Measurements from ENCODE around the gene ABTB1. TPM values are rescaled to one million over a fixed set of nuclear protein-coding genes. Genes with fewer than 3 reads are reported as not detected.
"Not testable (repeated sequence)": the region's sequence is repeated elsewhere in the genome, so short reads cannot be mapped to it uniquely, and the experiment has no call there.

ABTB1 gene
- total RNA-seq, 1 donor from 2014 or later: 31.7 TPM

GRCh38 chr3:127693336-127693843, 20.6 kb downstream of the ABTB1 start:
- no peak for DNase-seq (ENCODE audit: missing footprints)
- ATAC-seq: no peak
- intact Hi-C loops (cut with DNase I): no loop called here

- no peak for ATAC-seq
- intact Hi-C loops (cut with DNase I): no loop called here
- peak; percentile 85 for DNase-seq (ENCODE audit: missing footprints)
These were observed 21.9 kb downstream of the ABTB1 start for GRCh38 chr3:127694467-127695215.

DNA sequence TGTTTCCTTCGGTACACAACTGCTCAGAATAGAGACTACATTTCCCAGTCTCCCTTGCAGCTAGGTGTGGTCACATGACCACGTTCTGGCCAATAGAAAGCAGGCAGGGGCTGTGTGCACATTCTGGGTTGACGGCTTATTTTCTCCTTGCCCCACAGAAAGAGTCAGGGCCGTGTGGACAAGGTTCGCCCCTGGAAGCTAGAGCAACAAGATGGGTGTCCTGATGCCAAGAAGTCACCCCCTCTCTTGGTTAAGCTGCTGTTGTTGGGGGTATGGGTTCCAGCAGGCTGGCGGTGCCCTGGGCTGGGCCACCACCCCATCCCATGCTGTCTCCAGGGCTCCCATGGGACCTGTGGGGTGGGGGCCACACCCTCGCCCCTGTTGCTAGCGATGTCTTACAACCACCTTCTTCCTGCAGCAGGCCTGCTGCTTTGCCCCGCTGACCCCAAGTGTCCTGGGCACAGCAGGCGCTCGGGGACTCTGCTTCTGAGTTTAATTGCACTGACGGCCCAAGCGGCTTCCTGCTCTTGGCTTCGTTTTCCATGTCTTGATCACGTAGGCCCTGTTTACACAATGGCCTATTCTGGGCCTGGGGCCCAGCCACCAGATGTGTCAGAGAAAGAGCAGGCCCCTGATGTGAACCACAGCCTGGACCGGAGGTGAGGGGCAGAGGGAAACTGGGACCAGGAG, 24.9 kb downstream of the ABTB1 start:
- intact Hi-C loops (cut with DNase I): loop anchor here (2.0 kb wide), 2 partner anchors 49 to 119 kb away; no protein-coding TSS in a partner anchor
- DNase-seq (ENCODE audit: missing footprints): peak; percentile 94
- peak; percentile 68 for ATAC-seq

- intact Hi-C loops (cut with DNase I): no loop called here
- DNase-seq (ENCODE audit: missing footprints): no peak
- ATAC-seq: no peak
These were observed 25.5 kb downstream of the ABTB1 start for GRCh38 chr3:127698286-127698685.

GRCh38 chr3:127698691-127699415, 26.1 kb downstream of the ABTB1 start:
- no peak for ATAC-seq
- DNase-seq (ENCODE audit: missing footprints): no peak
- intact Hi-C loops (cut with DNase I): no loop called here

DNA sequence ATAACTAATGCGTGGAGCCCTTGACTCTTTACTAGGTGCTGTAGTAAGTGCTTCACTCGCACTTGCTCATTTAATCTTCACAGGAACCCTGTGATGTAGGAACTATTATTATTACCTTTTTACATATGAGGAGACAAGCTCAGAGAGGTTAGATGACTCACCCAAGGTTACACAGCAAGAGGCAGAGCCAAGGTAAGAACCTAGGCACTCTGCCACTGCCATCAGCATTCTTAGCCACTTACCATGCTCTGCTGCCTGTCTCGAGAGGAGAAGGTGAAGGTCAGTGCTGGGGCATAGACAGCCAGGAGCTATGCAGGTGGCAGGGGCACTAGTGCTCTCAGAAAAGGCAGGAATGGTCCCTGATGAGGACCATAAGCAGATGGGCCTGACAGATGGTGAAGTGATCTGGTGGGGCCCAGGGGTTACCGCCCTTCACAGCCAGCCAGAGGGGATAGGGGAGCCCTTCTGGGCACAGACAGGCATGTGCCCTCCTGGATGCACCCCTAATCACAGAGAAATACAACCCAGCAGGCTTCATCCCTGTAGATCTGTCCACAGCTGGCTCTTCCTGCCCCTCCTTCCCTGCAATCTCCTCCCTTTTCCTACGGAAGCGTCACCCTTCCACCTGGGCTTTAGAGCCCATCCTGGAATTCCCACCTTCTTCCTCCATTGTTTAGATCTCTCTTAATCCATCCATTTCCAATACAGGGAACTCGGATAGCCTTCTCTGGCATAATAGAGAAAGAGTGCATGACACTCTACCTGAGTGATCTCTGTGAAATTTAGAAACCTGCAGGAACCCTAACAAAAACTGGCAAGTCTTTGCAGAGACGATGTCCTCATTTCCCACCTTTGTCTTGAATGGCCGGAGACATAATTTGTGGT, 26.9 kb downstream of the ABTB1 start:
- DNase-seq (ENCODE audit: missing footprints) (no peak), ATAC-seq (no peak)
- intact Hi-C loops (cut with DNase I): no loop called here

GRCh38 chr3:127700406-127700805, 27.7 kb downstream of the ABTB1 start:
- ATAC-seq: no peak
- intact Hi-C loops (cut with DNase I): no loop called here
- no peak for DNase-seq (ENCODE audit: missing footprints)

DNA sequence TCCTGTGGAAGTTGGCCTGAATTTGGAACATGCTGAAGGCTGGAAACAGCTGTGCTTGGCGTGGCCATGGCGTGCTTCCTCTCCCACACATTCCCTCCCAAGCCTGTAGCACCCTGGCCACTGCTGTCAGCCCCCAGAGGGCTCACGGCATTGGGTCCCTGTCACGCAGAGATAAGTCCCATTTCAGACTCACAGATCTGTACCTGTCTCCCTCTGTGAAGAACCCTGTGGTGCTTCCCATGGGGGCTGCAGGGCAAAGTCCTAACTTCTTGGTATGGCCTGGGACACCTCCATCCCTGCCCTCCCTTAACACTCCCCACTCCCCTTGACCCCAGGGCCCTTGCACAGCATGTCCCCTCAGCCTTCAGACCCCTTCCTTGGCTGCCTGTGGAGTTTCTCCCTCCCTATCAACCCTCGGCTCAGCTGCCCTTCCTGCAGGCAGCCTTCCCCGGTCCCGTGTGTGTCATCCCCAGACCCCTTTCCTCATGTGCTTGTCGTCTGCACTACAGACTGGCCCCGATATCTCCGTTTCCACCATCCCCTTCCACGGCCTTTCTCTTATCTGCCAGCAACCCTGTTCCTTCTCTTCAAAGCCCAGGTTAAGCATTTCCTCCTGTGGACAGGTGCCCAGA, 28.6 kb downstream of the ABTB1 start:
- ATAC-seq: no peak
- intact Hi-C loops (cut with DNase I): no loop called here

DNA sequence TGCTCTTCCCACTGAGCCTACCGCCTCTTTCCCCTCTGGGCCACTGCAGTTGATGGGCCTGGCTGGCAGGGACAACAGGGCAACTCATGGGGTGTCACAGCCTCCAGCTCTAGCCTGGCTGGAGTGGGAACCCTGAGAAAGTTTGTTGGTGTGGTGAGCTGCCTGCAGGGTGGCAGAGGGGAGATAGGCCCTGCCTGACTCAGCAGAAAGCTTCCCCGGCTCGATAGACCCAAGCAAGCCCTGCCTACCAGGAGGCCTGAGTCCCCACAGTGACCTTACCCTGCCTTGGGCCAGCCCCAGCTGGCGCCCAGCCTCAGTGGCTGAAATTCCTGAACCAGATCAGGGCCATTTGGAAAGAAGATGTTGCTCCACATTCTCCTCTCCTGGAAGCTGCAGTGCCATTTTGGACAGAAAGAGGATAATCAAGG, 29.4 kb downstream of the ABTB1 start:
- ATAC-seq: no peak
- intact Hi-C loops (cut with DNase I): no loop called here
- DNase-seq (ENCODE audit: missing footprints): no peak

More for the DNA sequence above, 28.6 kb downstream of the ABTB1 start:
- peak; percentile 83 for DNase-seq (ENCODE audit: missing footprints)

DNA sequence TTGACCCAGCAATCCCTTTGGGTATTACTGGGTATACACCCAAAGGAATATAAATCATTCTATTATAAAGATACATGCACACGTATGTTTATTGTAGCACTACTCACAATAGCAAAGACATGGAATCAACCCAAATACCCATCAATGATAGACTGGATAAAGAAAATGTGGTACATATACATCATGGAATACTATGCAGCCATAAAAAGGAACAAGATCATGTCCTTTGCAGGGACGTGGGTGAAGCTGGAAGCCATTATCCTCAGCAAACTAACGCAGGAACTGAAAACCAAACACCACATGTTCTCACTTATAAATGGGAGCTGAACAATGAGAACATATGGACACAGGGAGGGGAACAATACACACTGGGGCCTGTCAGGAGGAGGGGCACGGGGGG, 32.1 kb downstream of the ABTB1 start:
- ATAC-seq; DNase-seq (ENCODE audit: missing footprints): not testable (repeated sequence)

GRCh38 chr3:127706312-127706711, 33.6 kb downstream of the ABTB1 start:
- DNase-seq (ENCODE audit: missing footprints) (no peak), ATAC-seq (peak; percentile 70)
- intact Hi-C loops (cut with DNase I): no loop called here

More for the DNA sequence above, 32.1 kb downstream of the ABTB1 start:
- intact Hi-C loops (cut with DNase I): not testable (repeated sequence)

DNA sequence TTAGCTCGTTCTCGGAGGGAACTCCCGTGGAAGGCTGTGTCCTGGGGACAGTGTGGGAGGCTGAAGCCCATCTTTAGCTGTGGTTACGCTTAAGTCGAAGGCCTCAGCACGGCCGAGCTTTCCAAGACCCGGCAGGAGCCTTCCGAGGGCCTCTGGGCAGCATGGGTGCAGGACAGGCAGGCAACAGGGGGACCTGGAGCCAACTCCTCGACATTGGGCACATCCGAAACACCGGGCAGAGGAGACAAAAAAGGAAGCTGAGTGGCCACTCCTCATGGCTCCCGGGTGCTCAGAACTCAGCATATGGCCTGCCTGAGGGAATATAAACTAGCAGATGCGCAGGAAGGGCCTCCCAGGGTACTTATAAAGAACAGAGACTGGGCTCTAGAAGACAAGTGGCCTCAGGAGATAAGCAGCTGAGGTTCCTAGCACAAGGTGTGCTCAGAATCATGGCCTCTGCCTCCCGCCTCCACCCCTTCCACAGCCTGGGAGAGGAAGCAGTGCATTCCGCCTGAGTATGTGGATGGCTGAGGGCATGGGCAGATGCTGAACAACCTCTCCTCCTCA, 34.1 kb downstream of the ABTB1 start:
- intact Hi-C loops (cut with DNase I): no loop called here
- ATAC-seq (no peak), DNase-seq (ENCODE audit: missing footprints) (no peak)

DNA sequence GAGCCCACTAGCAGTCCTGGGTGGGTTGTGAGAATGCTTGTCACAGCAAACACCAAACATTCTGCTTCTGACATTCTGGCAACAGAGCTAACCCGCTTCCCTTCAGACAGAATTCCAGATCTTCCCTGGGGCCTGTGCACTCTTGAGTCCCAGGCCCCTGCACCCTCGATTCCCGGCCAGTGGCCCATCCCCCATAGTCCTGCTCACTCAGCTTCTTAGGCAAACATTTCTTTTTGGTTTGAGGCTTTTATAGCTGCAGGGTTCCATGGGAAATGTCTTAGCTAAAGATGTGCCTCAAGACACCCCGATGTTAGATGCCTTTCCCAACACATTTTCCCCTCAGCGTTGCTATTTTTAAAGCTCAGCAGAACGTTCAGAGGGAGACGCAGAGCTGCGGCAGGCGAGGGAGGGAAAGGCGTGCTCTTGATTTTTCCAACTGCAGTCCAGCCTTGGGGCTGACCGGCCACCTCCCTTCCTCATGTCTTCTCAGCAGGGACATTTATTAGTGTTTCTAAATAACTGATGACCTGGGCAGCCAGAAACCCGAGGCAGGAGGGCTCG, 35.2 kb downstream of the ABTB1 start:
- DNase-seq (ENCODE audit: missing footprints) (no peak), ATAC-seq (peak; percentile 40)
- intact Hi-C loops (cut with DNase I): no loop called here

DNA sequence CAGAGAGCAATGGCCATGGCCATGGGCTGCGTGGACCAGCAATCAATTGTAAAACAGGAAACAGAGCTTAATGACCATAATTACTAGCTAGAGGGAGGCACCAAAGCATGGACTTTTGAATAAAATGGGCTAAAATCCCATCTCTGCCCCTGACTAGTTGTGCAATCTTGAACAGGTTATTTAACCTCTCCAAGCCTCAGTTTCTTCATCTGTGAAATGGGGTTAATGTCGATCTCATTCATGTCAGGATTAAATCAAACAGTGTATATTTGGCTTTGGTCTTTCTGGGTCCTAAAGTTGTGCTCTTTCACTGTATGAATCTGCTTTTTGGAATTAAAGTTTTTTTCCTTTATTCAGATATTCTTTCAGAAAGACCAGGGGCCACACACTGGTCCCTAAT, 36.1 kb downstream of the ABTB1 start:
- DNase-seq (ENCODE audit: missing footprints) (no peak), ATAC-seq (no peak)
- intact Hi-C loops (cut with DNase I): no loop called here

DNA sequence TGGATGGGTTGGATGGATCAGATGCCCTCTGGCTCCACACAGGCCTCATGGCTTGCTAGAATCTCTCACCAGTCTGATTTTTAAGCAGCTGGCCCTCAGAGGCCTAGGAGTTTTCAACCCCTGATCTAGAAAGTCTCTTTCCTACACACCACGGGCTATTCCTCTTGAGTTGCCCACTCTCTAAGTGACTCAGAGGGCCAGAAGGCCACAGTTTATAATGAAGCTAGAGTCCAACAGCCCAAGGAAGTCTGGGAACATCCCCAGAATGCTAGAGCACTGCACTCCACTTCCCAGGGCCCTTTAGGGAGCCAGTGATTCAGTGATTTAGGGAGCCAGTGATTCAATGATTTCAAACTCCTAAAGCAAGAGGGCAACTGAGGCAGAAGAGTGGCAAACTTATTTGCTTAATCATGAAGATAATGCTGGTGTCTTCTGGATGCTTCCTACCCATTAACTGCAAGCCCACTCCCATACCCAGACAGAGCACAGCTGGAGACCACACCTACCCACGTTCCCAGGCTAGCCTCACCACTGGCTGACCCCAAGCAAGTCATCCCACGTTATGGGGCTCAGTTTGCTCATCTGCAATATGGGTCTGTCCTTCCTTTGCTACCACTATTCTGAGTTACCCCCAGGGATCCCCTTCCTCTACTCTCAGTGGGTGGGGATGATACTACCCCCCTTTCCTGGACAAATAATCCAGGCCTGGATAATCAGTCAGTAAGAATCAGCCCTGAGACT, 36.7 kb downstream of the ABTB1 start:
- ATAC-seq: no peak
- intact Hi-C loops (cut with DNase I): no loop called here
- no peak for DNase-seq (ENCODE audit: missing footprints)

DNA sequence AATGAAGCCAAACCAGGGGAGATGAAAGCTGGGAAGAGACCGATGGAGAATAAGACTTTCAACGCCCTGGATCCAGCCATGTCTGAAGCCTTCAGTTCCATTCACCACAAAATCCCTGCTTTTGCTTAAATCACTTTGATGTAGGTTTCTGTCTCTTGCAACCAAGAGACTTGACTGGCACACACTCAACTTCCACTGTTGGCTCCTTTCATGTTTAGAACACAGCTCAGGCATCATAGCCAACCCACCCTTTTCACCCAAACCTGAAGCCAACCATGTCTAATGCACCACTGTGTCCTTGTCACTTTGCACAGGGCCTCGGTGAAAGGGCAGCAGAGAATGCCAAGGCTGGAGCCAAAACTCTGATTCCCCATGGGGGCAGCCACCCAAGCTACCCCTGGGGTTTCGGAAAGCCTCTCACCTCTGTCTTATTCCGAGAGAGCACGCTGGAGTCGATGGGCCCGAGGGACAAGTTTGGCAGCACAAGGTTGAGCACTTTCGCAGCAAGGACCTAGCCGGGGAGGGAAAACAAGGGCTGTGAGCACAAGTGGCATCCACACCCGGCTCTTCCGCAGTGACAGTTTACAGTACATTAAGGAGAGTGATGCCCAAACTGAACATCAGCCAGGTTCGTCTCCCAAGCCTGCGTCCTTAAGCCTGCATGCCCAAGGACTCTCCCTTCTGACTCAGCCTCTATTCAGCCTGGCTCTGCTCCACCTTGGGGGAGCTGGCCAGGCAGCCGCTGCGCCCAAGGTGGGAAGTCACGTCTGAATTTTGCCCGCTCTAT, 37.6 kb downstream of the ABTB1 start:
- no peak for ATAC-seq
- no peak for DNase-seq (ENCODE audit: missing footprints)

More for the DNA sequence above, 37.6 kb downstream of the ABTB1 start:
- intact Hi-C loops (cut with DNase I): no loop called here
